GM18511 (cell line): ENCODE results near the gene SPTB.
A peak's percentile ranks its signal among the peaks of the same experiment; 100 is the strongest.

Experiments
- ATAC-seq: cut with Tn5 transposase; IDR thresholded peaks from one replicate; pipeline ENCODE4 v1.9.1; 2021; ENCODE audit warnings: mild to moderate bottlenecking, moderate library complexity; ENCODE audit not compliant: unreplicated experiment

The SPTB gene

DNA sequence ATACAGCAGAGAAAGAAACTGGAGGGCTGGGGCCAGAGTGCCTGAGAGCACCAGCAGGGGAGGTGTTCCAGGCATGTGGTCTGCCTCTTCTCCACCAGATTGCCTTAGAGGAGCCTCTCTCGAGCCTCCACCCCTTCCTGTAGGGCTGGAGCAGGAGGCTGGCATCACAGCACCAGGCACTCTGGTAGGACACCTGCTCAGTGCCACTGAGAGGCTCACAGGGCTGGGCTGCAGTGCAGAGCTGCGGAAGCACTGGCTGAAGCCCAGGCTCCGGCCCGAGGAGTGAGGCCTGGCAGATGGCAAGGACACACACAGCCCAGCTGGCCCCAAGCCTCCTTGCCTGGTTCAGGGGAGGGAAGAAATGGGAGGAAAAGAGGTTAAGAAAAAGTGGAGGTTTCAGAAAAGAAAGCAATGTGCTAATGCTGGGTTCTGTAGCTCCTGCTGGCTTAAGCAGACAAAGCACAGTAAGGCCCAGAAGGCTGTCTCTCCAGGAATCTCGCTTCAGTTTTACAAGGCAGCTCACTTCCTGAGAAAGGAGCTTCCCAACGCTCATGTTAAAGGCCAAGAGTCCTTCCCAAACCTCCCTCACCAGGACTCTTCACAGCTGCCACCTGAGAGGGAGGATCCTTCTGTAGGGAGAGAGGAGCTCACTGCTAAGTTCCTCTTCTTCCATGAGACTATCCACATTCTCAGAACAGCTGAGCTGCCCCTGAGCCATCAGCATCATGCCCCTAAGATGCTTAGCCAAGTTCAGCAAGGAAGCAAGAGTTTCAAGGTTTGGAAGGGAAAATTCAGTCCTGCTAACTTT is 23.8 kb downstream of the SPTB start:
- ATAC-seq = no peak

DNA sequence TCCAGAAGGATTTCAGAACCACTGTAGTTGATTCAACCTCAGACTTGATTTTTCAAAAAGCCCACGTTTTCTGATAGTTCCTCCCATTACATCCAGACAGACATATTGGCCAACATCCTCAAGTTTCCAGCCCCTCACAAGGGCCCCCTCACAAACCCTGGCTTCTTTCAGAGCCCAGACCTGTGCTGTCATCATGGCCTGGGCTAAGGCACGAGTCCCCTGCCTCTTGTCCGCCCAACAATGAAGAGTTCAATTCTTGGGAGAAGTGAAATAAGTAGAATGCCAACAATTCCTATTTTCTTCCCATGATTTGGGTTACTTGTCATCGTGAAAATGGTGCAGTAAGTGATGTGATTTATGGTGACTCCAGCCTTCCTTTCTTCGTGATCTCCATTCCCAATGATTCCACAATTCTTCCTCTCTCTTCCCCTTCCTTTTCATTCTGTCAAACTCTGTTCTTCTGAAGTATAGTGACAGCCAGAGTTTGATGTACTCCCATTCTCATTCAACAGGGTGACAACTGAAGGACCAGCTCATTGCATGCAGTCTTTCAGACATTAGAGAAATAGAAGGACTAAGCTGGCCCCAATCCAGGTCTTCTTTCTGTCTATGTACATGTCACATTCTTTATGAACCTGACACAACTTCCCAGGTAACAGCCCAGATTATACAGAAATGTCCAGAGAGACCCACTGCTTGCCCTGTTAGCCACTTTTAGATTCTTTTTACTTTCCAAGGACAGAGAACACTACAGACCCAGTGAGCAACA is 29.2 kb downstream of the SPTB start:
- ATAC-seq = no peak

DNA sequence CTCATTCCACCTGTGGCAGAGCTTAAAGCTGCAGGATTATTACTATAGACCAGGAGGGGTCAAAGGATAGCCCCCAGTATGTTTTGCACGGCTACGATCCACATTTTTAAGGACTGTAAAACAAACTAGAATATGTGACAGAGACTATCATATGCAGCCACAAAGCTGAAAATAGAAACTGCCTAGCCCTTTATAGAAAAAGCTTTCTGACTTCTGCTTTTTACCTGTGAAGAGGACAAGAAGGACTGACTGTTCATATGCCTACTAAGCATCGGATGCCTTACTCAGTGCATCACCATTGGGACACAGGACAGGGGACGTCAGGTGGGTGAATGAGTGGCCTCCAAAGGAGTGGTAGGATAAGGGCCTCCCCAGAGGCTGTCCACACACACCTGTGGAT is 29.8 kb downstream of the SPTB start:
- ATAC-seq = no peak

DNA sequence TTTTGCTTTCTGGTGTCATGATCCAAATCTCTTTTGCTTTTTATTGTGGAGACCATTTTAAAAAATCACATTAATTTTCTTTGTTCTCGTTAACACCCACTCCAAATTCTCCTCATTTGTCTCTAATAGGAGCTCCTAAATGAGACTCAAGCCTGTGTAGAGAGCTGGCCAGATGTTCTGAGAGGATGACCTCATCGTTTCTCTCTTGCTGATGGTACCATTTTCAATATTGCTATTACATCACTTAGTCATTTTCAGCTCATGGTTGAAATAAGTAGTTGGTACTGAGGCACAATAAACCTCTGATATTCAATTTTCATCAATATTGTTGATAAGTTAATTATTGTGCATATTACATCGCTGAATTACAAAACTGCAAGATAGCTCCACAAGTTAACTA is 31.5 kb downstream of the SPTB start:
- no peak for ATAC-seq

DNA sequence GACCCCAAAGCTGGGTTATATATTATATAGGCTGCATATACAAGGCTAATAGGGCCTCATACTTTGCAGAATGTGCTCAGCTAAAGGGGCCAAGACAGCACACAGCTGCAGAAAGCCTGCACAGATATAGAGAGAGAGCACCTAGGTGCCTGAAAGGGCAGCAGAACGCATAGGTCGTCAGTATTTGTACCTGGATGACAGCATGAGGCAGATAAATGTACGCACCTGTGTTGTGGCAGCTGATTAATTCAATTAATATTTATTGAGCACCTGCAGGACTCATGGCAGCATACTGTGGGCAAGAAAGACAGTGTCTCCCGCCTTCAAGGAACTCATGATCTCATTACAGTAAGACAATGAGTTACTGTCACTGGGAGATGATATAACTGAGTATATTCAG is 33.4 kb downstream of the SPTB start:
- ATAC-seq = no peak

DNA sequence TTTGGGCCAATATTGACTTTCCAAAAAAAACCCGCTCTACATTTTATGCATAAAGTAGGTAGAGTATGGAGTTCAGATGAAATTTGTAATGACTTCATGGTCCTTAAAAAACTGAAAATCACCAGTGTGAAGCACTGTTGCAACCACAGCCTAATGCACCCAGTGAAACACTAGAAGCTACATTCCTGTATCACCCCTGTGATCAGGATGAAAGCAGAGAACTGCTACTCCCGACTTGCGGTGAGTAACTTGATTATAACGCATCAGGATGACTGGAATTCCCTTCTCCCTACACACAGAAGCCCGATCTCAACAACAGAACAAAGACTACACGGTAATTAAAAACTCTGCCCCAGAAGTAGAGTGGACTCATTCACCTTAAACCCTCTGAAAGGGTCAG is 33.8 kb downstream of the SPTB start:
- no peak for ATAC-seq

DNA sequence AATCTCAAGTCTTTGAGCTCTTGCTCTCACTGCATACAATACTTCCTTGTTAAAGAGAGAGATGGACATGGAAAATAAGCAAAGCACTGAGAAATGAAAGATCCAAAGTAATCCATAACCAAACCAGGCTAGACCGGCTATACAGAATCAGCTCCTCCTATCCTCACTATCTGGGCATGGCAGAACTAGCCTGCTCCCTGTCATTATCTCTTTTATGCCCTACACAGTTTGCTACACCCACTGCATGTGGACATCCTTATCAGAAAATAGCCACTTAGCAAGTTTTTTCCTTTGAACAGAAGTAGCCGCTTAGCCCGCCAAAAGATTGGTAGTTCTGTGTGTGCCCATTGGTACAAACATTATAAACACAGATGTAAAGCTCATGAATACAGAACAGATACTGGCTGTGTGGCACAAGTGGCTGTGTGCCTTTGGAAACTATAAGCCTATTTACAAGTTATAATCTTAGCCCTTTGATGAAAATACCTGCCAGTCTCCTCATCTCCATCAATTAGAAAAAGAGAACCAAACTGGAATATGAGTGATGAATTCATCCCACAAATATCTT is 34.7 kb downstream of the SPTB start:
- no peak for ATAC-seq

DNA sequence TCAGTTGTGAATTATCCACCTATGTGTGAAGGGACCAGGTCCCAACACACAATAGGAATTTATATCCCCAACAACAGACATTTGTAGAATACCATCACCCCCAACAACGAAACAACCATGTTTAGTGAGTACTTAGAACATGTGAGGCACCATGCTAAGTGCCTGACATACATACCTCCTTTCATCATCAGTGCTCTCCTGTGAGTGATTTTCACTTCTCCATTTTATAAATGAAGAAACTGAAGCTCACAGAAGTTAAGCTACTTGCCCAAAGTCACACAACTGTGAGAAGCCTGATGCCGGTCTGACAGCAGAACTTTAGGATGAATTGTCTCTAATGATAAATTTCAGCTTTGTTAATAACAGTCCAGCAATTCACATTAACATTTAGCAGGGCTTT is 35.4 kb downstream of the SPTB start:
- peak; percentile 82 for ATAC-seq

DNA sequence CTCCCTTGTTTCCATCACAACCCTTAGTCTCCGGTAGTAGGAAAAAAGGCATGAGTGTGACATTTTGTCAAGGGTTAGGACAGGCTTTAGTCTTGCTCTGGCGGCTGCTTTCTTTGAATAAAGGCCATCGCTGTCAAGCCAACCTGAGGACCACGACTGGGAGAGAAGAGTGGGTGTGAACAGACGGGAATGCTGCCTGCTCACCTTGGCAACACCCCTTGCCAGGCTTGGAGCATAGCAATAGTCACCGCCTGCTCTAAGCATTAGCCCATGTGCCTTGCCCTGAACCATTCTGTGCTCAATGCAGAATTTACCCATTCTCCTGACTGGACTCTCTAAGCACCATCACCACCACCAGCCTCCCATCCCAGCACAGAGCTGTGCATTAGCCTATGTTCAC is 36.2 kb downstream of the SPTB start:
- no peak for ATAC-seq

DNA sequence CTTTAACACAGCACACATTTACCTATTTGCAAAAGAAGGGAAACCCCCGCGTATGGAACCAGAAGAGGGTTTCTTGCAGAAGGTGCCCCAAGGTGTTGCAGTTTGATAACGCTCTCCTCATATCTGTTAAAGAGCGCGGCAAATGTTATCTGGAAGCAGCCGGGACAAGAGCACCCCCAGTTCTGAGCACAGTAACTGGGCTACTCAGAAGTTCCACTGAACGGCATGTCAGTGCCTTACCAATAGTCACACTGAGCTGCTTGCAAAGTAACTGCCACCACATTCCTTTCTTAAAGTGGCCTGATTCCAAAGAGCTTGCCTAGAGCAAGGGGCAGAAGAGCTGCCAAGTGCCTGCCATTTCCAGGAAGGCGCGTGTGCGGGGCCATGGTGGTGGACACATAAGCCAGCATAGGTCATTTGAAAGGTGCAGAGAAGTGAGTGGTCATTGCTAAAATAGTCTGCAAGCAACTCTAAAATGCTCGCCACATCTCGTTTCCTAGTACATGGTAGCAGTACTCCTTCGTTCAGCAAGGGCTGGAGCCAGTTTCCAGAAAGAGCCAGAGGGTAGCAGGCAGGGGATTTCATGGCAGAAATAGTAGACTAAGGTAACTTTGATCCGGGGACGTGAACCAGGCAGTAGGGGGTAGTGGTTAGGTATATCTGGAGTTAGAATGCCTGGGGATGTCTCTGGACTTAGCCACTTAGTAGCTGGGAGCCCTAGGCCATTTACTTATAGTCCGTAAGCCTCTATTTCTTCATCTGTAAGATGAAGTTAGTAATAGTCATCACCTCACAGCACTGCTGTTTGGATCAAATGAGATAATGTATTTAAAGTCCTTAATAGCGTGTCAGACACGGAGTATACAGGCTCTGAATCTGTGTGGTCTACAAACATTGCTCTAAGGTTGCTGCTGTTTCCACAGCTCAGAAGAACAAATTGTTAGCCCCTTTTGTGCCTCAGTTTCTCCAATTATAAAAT is 37.6 kb downstream of the SPTB start:
- ATAC-seq = no peak

DNA sequence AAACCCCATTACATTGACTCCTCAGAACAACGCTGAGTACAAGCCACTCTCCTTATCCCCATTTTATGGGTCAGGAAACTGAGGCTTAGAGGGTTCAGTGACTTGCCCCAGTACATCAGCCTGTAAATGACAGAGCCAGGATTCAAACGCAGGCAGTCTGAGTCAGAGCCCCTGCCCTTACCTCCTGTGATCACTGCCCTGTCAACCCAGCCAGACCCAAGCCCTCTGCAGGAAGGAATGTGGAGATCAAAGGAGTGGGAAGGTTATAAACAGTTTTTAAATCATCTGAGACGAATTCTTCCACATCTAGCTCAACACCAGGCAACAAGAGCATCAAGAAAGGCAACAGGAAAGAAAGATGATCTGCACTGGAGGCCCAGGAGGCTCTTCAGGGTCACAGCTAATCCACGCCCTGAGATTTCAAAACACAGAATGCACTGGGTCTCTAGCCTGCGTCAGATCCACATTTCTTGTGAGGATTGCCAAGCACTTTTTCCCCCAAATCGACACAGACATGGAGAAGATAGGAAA is 38.5 kb downstream of the SPTB start:
- ATAC-seq = no peak

DNA sequence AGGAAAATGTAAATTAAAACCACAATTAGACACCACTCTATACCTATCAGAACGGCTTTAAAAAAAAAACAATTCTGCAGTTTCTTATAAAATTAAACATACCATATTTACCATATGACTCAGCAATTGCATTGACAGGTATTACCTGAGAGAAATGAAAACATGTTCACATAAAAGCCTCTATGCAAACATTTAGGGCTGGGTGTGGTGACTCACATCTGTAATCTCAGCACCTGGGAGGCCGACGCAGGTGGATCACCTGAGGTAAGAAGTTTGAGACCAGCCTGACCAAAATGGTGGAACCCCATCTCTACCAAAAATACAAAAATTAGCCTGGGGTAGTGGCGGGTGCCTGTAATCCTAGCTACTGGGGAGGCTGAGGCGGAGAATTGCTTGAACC is 41.1 kb downstream of the SPTB start:
- ATAC-seq = no peak

DNA sequence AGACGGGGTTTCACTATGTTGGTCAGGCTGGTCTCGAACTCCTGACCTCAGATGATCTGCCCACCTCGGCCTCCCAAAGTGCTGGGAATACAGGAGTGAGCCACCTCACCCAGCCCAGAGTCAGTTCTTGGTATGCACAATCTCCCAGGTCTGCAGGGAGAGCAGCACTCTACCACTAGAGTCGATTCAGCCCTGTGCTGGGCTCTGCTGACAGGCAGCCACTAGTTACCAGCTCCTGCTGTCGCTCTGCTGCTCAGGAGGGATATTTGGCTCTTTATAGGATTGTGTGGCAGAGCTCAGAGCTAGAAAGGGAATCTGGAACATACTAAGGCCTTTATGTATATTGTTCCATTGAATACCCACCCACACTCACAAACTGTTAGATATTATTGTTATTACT is 44.3 kb downstream of the SPTB start:
- no peak for ATAC-seq

DNA sequence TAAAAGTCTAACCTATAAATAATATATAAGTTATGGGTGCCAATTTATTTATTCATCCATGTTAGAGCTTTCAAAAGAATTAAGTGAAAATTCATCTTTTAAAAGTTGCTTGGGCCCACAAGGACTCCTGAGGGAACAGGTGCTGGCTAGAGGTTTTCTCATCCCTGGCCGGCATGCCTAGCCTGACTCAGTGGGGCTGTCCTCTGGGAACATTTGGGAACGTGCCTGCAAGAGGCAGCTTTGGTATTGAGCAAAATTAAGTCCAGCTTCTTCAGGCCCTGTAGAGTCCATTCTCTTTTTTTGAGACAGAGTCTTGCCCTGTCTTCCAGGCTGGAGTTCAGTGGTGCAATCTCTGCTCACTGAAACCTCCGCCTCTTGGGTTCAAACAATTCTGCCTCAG is 44.7 kb downstream of the SPTB start:
- ATAC-seq = no peak

DNA sequence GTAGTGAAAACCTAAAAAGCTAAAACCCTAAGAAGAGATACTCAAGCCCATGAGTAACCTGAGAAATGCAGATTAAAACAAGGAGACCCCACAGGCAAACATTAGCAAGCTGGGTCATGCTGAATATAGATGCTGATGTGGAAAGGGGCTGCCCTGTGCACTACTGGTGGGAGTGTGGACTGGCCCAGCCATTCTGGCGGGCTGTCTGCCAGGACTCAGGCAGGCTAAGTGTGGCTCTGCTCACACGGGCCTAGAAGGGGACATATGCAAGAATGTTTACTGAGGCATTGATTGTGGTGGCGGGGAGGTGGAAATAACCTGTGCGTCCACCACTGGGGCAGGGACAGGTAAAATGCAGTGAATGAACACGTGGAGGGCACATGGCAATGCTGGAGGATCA is 48.3 kb downstream of the SPTB start:
- no peak for ATAC-seq

DNA sequence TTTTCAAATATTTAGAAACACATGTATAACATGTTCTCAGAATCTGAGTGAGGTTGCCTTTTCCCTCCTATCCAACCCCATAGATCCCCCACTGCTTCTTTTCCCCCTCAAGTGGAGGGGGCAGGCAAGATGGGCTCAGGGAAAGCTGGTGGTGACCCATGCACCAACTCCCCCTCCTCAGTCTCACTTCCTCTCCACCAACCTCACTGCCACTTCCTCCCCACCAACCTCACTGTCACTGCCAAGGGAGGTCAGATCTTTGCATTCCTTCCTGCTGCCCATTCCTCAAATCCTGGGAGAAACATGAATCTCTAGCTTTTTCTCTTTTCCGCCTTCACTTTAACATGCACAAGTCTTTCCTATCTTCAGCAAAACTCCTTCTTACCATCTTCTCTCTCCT is 48.7 kb downstream of the SPTB start:
- no peak for ATAC-seq

DNA sequence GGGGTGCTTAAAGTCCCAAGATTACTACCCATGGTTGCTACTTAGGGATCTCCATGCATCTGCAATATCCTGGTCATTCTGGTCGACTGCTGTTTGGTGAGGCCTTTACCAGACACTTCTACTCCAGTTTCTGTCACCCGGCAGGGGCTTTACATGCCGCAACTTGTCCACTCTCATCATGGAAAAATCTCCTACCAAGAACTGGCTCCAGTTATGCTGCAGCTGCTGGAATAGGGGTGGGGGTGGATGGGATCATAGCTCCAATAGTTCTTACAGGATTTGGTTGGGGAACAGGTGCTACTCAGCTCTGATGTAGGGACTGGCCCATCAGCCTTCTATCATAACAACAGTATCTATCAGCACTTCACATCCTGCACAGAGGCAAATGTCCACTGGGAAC is 51.6 kb downstream of the SPTB start:
- no peak for ATAC-seq

DNA sequence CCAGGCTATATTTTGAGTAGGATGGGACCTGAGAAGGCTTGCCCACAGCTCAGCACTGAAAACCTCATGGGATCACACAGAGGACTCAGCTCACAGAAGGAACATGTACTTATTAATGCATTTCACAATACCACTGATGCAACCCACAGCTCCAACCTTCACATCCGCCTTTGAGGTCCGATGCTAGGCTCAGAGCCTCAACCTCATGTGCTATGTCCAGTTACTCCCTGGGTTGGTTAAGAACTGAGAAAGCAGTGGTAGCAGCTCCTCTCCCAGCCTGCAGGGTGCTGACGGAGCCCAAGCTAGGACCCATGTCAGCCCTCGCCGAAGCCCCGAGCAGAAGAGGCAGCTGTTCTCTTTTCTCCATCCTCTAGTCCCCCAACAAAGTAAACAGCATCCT is 52.9 kb downstream of the SPTB start:
- no peak for ATAC-seq

DNA sequence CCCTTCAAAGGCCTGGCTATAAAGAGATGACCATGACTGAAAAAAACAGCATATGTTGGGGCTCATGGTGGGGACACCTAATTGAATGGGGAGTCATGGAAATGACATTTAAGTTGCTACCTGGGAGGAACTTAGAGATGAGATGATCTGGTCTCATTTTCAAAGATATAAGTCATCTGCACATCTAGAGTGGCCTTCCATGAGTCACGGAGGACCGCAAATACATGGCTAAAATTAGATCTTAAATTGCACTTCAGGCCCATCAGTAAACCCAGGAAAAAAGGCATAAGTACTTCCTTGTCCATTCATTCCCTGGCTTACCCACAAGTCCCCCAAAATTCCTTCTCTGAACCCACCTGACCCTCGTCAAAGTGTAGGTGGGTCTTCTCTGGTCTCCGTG is 53.4 kb downstream of the SPTB start:
- ATAC-seq = no peak

DNA sequence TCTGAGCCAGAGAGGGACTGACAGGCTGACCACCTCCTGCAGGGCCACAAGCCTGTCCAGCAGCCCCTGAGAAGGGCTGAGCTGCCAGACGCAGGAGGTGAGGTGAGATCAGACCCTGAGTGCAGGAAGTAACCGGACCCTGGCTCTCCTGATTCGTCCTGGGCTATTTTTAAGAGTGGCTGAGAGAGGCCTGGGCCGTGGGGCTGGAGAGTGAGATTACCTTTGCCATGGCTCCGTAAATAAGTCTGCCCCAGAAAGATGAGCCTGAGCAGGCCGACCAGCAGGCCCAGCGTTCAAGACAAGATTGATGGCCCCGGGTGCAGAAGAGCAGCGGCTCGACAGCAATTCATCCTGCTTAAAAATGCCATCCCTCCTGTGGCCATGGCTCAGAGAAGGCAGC is 54.2 kb downstream of the SPTB start:
- ATAC-seq = no peak

DNA sequence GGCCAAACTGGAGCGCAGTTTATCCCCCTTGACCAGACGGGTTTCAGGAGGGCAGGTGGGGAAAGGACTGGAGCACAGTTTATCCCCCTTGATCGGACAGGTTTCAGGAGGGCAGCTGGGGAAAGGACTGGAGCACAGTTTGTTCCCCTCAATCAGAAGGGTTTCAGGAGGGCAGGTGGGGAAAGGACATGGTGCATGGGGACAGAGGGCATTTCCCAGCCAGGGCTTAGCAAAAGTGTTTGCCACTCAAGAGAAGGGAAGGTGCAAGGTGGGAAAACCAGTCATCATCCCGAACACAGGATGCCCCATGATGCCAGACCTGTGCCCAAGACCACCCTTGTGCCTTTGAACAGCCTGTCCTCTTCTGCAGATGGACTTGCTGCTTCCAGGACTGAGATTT is 54.7 kb downstream of the SPTB start:
- no peak for ATAC-seq
